Measurements from ENCODE around the gene FILIP1L.

GRCh38 chr3:100045696-100046095 lies 68.6 kb downstream of the FILIP1L start:
- no peak for TF ChIP-seq ZNF788 (CRISPR knock-in tag; IDR thresholded peaks at IDR 0.05; ENCODE audit: borderline replicate concordance)
- no peak for TF ChIP-seq STAG1 (CRISPR knock-in tag; IDR thresholded peaks at IDR 0.05)
- no peak for TF ChIP-seq U2AF2 (IDR thresholded peaks at IDR 0.05; ENCODE audit: low read depth, low read length)
- TF ChIP-seq E2F1 (CRISPR knock-in tag; IDR thresholded peaks at IDR 0.05): no peak
- TF ChIP-seq HCFC1 (IDR thresholded peaks at IDR 0.05; ENCODE audit: low read depth, low read length): no peak
- no peak for TF ChIP-seq TCF7L2 (IDR thresholded peaks at IDR 0.05; ENCODE audit: low read depth, low read length)
- no peak for TF ChIP-seq ZFP82 (CRISPR knock-in tag; IDR thresholded peaks at IDR 0.05; ENCODE audit: borderline replicate concordance)
- TF ChIP-seq GPBP1L1 (CRISPR knock-in tag; IDR thresholded peaks at IDR 0.05): no peak
- TF ChIP-seq ZNF556 (CRISPR knock-in tag; IDR thresholded peaks at IDR 0.05; ENCODE audit: borderline replicate concordance): no peak
- no peak for TF ChIP-seq ATF3 (CRISPR knock-in tag; IDR thresholded peaks at IDR 0.05)
- no peak for TF ChIP-seq MEIS1 (CRISPR knock-in tag; IDR thresholded peaks at IDR 0.05; ENCODE audit: borderline replicate concordance)
- no peak for TF ChIP-seq DMTF1 (CRISPR knock-in tag; IDR thresholded peaks at IDR 0.05)
- no peak for TF ChIP-seq JUN (CRISPR knock-in tag; IDR thresholded peaks at IDR 0.05)

Data from HepG2 (cell line).